SU-DHL-6 (cell line): ENCODE measurements around the gene TIAM2.

ENCODE experiments used
- H2AFZ ChIP-seq: fragments of 200-600 bp; sonication (generic); 2 replicates; pipeline ENCODE4 v1.6.1; 2014; ENCODE audit warnings: low read depth, mild to moderate bottlenecking, moderate library complexity, mixed read lengths, antibody characterized with exemption, low read length; ENCODE audit not compliant: severe bottlenecking
- H3F3A ChIP-seq: fragments of 200-600 bp; shearing (Covaris generic); 2 replicates; pipeline ENCODE4 v1.6.0; 2016; ENCODE audit warnings: antibody characterized with exemption, mild to moderate bottlenecking; ENCODE audit not compliant: insufficient read depth
- H3K27ac ChIP-seq: fragments of 200-600 bp; sonication (generic); 2 replicates; pipeline ENCODE4 v1.5.1; 2016; ENCODE audit warnings: low read depth, mild to moderate bottlenecking, low read length, moderate library complexity, mixed read lengths
- H3K27me3 ChIP-seq: fragments of 200-600 bp; sonication (generic), shearing (Covaris generic); 2 replicates; pipeline ENCODE4 v1.6.0; 2014; ENCODE audit warnings: mild to moderate bottlenecking, low read length
- H3K36me3 ChIP-seq: fragments of 200-600 bp; sonication (generic); 2 replicates; pipeline ENCODE4 v1.6.1; 2014; ENCODE audit warnings: mild to moderate bottlenecking, low read length, mixed read lengths
- H3K4me2 ChIP-seq: fragments of 300-600, 200-600 bp; shearing (Covaris generic), sonication (generic); 2 replicates; pipeline ENCODE4 v1.6.0; 2014; ENCODE audit warnings: low read length, low read depth, mild to moderate bottlenecking; ENCODE audit not compliant: poor library complexity, severe bottlenecking
- H3K4me3 ChIP-seq: fragments of 200-600 bp; sonication (generic); 2 replicates; pipeline ENCODE4 v1.5.1; 2014; ENCODE audit warnings: antibody characterized with exemption, low read length, mild to moderate bottlenecking, mixed read lengths; ENCODE audit not compliant: insufficient read depth, poor library complexity, severe bottlenecking
- H3K79me2 ChIP-seq: fragments of 200-600 bp; sonication (generic); 2 replicates; pipeline ENCODE4 v1.6.1; 2014; ENCODE audit warnings: mild to moderate bottlenecking, low read length, moderate library complexity; ENCODE audit not compliant: insufficient read depth
- H3K9ac ChIP-seq: fragments of 200-600 bp; sonication (generic); 2 replicates; pipeline ENCODE4 v1.7.0; 2014; ENCODE audit warnings: mild to moderate bottlenecking, low read length
- H3K9me2 ChIP-seq: fragments of 200-600 bp; sonication (generic); replicated peaks from 2 replicates; pipeline ENCODE4 v1.6.1; 2014; ENCODE audit warnings: low read length; ENCODE audit not compliant: insufficient read depth
- H3K9me3 ChIP-seq: fragments of 200-600 bp; sonication (generic); 2 replicates; pipeline ENCODE4 v1.6.1; 2014; ENCODE audit warnings: low read length, mixed read lengths; ENCODE audit not compliant: insufficient read depth
- H4K20me1 ChIP-seq: fragments of 200-600 bp; sonication (generic); 2 replicates; pipeline ENCODE4 v1.6.1; 2014; ENCODE audit warnings: low read depth, mild to moderate bottlenecking, antibody characterized with exemption, low read length, moderate library complexity, mixed read lengths
- CTCF ChIP-seq: fragments of 200-600 bp; sonication (generic); IDR thresholded peaks from one replicate; pipeline ENCODE4 v1.5.1; 2017; ENCODE audit warnings: antibody characterized with exemption, mild to moderate bottlenecking, low read length, moderate library complexity; ENCODE audit not compliant: insufficient read depth, poor library complexity, severe bottlenecking
- EZH2phosphoT487 ChIP-seq: fragments of 200-600 bp; sonication (generic), shearing (Covaris generic); conservative IDR thresholded peaks from 2 replicates; pipeline ENCODE4 v1.6.1; 2018; ENCODE audit warnings: mild to moderate bottlenecking, antibody characterized with exemption, low read length, moderate library complexity, mixed read lengths

The TIAM2 gene

GRCh38 chr6:155023717-155024116 is 28.6 kb downstream of the TIAM2 start:
- Histone ChIP-seq H3K9me2 (no peaks in the 10 kb centered on the region), H3K4me3 (no peak overlapping the region), H2AFZ (no peak overlapping the region), H3K27me3 (no peaks in the 10 kb centered on the region), H3K4me2 (no peak overlapping the region), H3K9ac (no peak overlapping the region), H3K27ac (no peak overlapping the region), H3F3A (no peaks in the 10 kb centered on the region), H3K79me2 (no peaks in the 10 kb centered on the region), H3K9me3 (no peaks in the 10 kb centered on the region), H3K36me3 (no peaks in the 10 kb centered on the region), H4K20me1 (no peaks in the 10 kb centered on the region)
- TF ChIP-seq EZH2phosphoT487: no peak
- no peak for TF ChIP-seq CTCF

GRCh38 chr6:155024391-155025027 is 29.4 kb downstream of the TIAM2 start:
- no peak overlapping the region for H3K9ac ChIP-seq
- no peaks in the 10 kb centered on the region for H3K27me3 ChIP-seq
- no peak overlapping the region for H3K27ac ChIP-seq
- no peaks in the 10 kb centered on the region for H3K9me3 ChIP-seq
- no peaks in the 10 kb centered on the region for H3K79me2 ChIP-seq
- no peaks in the 10 kb centered on the region for H3K36me3 ChIP-seq
- no peak overlapping the region for H3K4me2 ChIP-seq
- TF ChIP-seq EZH2phosphoT487: no peak
- no peak for TF ChIP-seq CTCF
- H3K9me2 ChIP-seq: no peaks in the 10 kb centered on the region
- no peaks in the 10 kb centered on the region for H3F3A ChIP-seq
- H3K4me3 ChIP-seq: no peak overlapping the region
- no peak overlapping the region for H2AFZ ChIP-seq
- no peaks in the 10 kb centered on the region for H4K20me1 ChIP-seq

GRCh38 chr6:155026022-155026705 is 31.0 kb downstream of the TIAM2 start:
- H3K27ac ChIP-seq: no peak overlapping the region
- no peaks in the 10 kb centered on the region for H3K79me2 ChIP-seq
- TF ChIP-seq EZH2phosphoT487 (no peak), CTCF (no peak)
- H3K4me3 ChIP-seq: no peak overlapping the region
- H4K20me1 ChIP-seq: no peaks in the 10 kb centered on the region
- H3K9me2 ChIP-seq: no peaks in the 10 kb centered on the region
- H3K4me2 ChIP-seq: no peak overlapping the region
- no peaks in the 10 kb centered on the region for H3K9me3 ChIP-seq
- H2AFZ ChIP-seq: no peak overlapping the region
- no peak overlapping the region for H3K9ac ChIP-seq
- H3K36me3 ChIP-seq: no peaks in the 10 kb centered on the region
- H3K27me3 ChIP-seq: no peaks in the 10 kb centered on the region
- H3F3A ChIP-seq: no peaks in the 10 kb centered on the region
